ENCODE data around the gene GET3.
A peak's percentile ranks its signal among the peaks of the same experiment; 100 is the strongest.
"Not testable (repeated sequence)": the region's sequence is repeated elsewhere in the genome, so short reads cannot be mapped to it uniquely, and the experiment has no call there.

Gene GET3

DNA sequence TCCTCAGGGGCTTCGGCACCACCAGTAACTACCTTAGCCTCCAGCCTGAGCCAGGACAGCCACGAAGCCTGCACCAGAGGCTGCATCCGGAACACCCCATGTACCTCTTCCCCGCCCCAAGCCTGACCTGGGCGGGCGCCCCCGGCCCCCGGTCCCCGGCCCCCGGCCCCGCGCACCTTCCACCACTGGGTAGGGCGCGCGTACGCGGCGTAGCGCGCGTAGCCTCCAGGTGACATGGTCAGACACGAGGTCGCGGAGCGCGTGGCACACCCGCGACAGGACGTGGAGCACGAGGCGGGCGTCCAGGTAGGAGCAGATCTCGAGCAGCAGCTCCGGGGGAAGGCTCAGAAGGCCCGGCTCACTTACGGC is 41.3 kb upstream of the GET3 start:
- peaks cover 5% of the 10 kb centered on the region for H3K27me3 ChIP-seq (ENCODE audit: insufficient read depth, insufficient read length)
- TF ChIP-seq YY1 (IDR thresholded peaks at IDR 0.05; ENCODE audit: insufficient read depth, insufficient read length): no peak
- TF ChIP-seq ZNF274 (IDR thresholded peaks at IDR 0.05; ENCODE audit: low read depth, low read length): no peak
- no peak for TF ChIP-seq SUZ12 (IDR thresholded peaks at IDR 0.05; ENCODE audit: extremely low read depth, insufficient read depth, insufficient read length)
- peak overlapping the region; percentile 94 for H3K9ac ChIP-seq (ENCODE audit: insufficient read length, low read depth)
- peaks cover 6% of the 10 kb centered on the region for H3K4me1 ChIP-seq (ENCODE audit: insufficient read depth, insufficient read length)
- peak overlapping the region; percentile 98 for H3K4me3 ChIP-seq (ENCODE audit: insufficient read length, low read depth)
- peaks cover 48% of the 10 kb centered on the region for H3K36me3 ChIP-seq (ENCODE audit: insufficient read depth, insufficient read length, low read length)
- no peak for DNase-seq (ENCODE audit: low read depth, low spot score)
- H3K9me3 ChIP-seq (ENCODE audit: insufficient read depth, low read length): no peaks in the 10 kb centered on the region

GRCh38 chr19:12696366-12697335 is 40.6 kb upstream of the GET3 start, which contains the start of gene FBXW9:
Gene FBXW9, minus strand, starts transcription at chr19:12696631. Its CDS starts 50 bp downstream, at chr19:12696581.
- Histone ChIP-seq H3K9me3 (ENCODE audit: insufficient read depth, low read length) (no peaks in the 10 kb centered on the region), H3K36me3 (ENCODE audit: insufficient read depth, insufficient read length, low read length) (peaks cover 49% of the 10 kb centered on the region)
- TF ChIP-seq YY1 (IDR thresholded peaks at IDR 0.05; ENCODE audit: insufficient read depth, insufficient read length) (no peak), ZNF274 (IDR thresholded peaks at IDR 0.05; ENCODE audit: low read depth, low read length) (no peak), SUZ12 (IDR thresholded peaks at IDR 0.05; ENCODE audit: extremely low read depth, insufficient read depth, insufficient read length) (no peak)

DNA sequence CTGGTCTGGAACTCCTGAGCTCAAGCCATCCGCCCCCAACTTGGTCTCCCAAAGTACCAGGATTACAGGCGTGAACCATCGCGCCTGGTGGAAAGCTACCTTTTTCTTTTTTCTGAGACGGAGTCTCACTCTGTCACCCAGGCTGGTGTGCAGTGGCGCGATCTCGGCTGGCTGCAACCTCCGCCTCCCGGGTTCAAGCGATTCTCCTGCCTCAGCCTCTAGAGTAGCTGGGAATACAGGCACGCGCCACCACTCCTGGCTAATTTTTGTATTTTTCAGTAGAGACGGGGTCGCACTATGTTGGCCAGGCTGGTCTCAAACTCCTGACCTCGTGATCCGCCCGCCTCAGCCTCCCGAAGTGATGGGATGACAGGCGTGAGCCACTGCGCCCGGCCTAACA is 39.9 kb upstream of the GET3 start:
- Histone ChIP-seq H3K36me3 (ENCODE audit: insufficient read depth, insufficient read length, low read length) (peaks cover 56% of the 10 kb centered on the region), H3K9ac (ENCODE audit: insufficient read length, low read depth) (peak overlapping the region; percentile 94), H3K4me3 (ENCODE audit: insufficient read length, low read depth) (peak overlapping the region; percentile 98)
- not testable (repeated sequence) for H3K27me3 ChIP-seq (ENCODE audit: insufficient read depth, insufficient read length); H3K9me3 ChIP-seq (ENCODE audit: insufficient read depth, low read length); DNase-seq (ENCODE audit: low read depth, low spot score); H3K4me1 ChIP-seq (ENCODE audit: insufficient read depth, insufficient read length)

More at GRCh38 chr19:12696366-12697335, 40.6 kb upstream of the GET3 start, which contains the start of gene FBXW9:
- peaks cover 7% of the 10 kb centered on the region for H3K4me1 ChIP-seq (ENCODE audit: insufficient read depth, insufficient read length)
- peaks cover 5% of the 10 kb centered on the region for H3K27me3 ChIP-seq (ENCODE audit: insufficient read depth, insufficient read length)
- H3K4me3 ChIP-seq (ENCODE audit: insufficient read length, low read depth): peak within 1 kb of the TSS; percentile 98
- DNase-seq (ENCODE audit: low read depth, low spot score): peak; percentile 97
- H3K9ac ChIP-seq (ENCODE audit: insufficient read length, low read depth): peak within 1 kb of the TSS; percentile 94

- peaks cover 5% of the 10 kb centered on the region for H3K27me3 ChIP-seq (ENCODE audit: insufficient read depth, insufficient read length)
- no peak overlapping the region for H3K4me3 ChIP-seq (ENCODE audit: insufficient read length, low read depth)
- TF ChIP-seq ZNF274 (IDR thresholded peaks at IDR 0.05; ENCODE audit: low read depth, low read length) (no peak), SUZ12 (IDR thresholded peaks at IDR 0.05; ENCODE audit: extremely low read depth, insufficient read depth, insufficient read length) (no peak), YY1 (IDR thresholded peaks at IDR 0.05; ENCODE audit: insufficient read depth, insufficient read length) (no peak)
- peaks cover 12% of the 10 kb centered on the region for H3K4me1 ChIP-seq (ENCODE audit: insufficient read depth, insufficient read length)
- peaks cover 58% of the 10 kb centered on the region for H3K36me3 ChIP-seq (ENCODE audit: insufficient read depth, insufficient read length, low read length)
- no peaks in the 10 kb centered on the region for H3K9me3 ChIP-seq (ENCODE audit: insufficient read depth, low read length)
- DNase-seq (ENCODE audit: low read depth, low spot score): no peak
- H3K9ac ChIP-seq (ENCODE audit: insufficient read length, low read depth): no peak overlapping the region
Observed at GRCh38 chr19:12698138-12698537, 39.2 kb upstream of the GET3 start.

DNA sequence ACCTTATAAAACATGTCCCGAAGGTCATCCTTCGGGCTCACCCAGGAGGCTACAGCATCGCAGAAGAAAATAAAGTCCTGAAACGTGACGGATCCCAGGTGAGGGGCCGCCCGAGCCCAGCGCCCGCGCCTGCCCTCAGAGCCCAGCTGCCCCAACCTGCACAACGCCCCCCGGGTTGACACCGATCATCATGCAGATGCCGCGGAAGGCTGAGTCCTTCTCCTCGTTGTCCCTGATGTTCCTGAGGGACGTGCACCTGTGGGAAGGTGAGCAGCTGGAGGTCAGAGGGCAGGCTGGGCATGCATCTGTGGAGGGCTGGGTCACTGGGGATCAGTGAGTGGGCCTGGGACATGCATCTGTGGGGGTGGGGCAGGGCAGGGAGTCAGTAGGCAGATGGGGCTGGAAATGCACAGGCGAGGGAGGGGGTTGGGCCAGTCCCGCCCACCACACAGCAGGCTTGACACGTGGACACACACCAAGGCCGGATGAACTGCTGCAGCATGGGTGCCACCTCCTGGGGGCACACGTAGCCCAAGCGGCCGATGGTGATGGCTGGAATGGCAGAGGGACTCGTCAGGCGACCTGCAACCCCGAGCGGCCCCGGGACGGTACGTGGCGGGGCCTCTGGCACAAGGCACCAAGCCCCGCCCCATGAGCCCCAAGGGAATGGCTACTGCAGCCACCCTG is 35.6 kb upstream of the GET3 start:
- peaks cover 92% of the 10 kb centered on the region for H3K36me3 ChIP-seq (ENCODE audit: insufficient read depth, insufficient read length, low read length)
- no peak for TF ChIP-seq YY1 (IDR thresholded peaks at IDR 0.05; ENCODE audit: insufficient read depth, insufficient read length)
- TF ChIP-seq ZNF274 (IDR thresholded peaks at IDR 0.05; ENCODE audit: low read depth, low read length): no peak
- no peak for TF ChIP-seq SUZ12 (IDR thresholded peaks at IDR 0.05; ENCODE audit: extremely low read depth, insufficient read depth, insufficient read length)
- peaks cover 13% of the 10 kb centered on the region for H3K4me1 ChIP-seq (ENCODE audit: insufficient read depth, insufficient read length)

GRCh38 chr19:12703046-12703445 is 34.3 kb upstream of the GET3 start:
- Histone ChIP-seq H3K4me3 (ENCODE audit: insufficient read length, low read depth) (no peak overlapping the region), H3K9ac (ENCODE audit: insufficient read length, low read depth) (no peak overlapping the region), H3K36me3 (ENCODE audit: insufficient read depth, insufficient read length, low read length) (peaks cover 99% of the 10 kb centered on the region), H3K9me3 (ENCODE audit: insufficient read depth, low read length) (no peaks in the 10 kb centered on the region), H3K4me1 (ENCODE audit: insufficient read depth, insufficient read length) (peaks cover 13% of the 10 kb centered on the region), H3K27me3 (ENCODE audit: insufficient read depth, insufficient read length) (no peaks in the 10 kb centered on the region)
- TF ChIP-seq YY1 (IDR thresholded peaks at IDR 0.05; ENCODE audit: insufficient read depth, insufficient read length) (no peak), SUZ12 (IDR thresholded peaks at IDR 0.05; ENCODE audit: extremely low read depth, insufficient read depth, insufficient read length) (no peak), ZNF274 (IDR thresholded peaks at IDR 0.05; ENCODE audit: low read depth, low read length) (no peak)
- peak; percentile 87 for DNase-seq (ENCODE audit: low read depth, low spot score)

More for the DNA sequence above, 35.6 kb upstream of the GET3 start:
- DNase-seq (ENCODE audit: low read depth, low spot score): no peak
- Histone ChIP-seq H3K27me3 (ENCODE audit: insufficient read depth, insufficient read length) (no peaks in the 10 kb centered on the region), H3K4me3 (ENCODE audit: insufficient read length, low read depth) (no peak overlapping the region), H3K9ac (ENCODE audit: insufficient read length, low read depth) (peak overlapping the region; percentile 26), H3K9me3 (ENCODE audit: insufficient read depth, low read length) (no peaks in the 10 kb centered on the region)

DNA sequence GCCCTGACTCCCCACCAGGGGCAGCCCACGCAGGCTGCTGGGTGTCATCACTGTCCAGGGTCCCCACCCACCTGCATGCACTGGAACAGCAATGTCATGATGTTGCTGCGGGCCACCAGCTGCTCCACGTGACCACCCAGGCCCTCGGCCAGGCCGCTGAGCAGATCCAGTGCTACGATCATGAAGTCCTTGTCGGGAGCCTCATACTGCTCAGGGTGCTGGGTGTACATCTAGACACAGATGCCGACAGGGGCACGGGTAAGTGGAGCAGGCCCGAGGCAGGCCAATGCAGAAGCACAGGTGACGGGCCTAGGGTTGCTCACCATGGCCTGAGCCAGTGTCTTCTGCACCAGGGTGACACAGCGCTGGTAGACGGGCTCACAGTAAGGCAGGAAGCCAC is 32.1 kb upstream of the GET3 start:
- Histone ChIP-seq H3K4me3 (ENCODE audit: insufficient read length, low read depth) (no peak overlapping the region), H3K9ac (ENCODE audit: insufficient read length, low read depth) (no peak overlapping the region), H3K9me3 (ENCODE audit: insufficient read depth, low read length) (no peaks in the 10 kb centered on the region), H3K36me3 (ENCODE audit: insufficient read depth, insufficient read length, low read length) (peaks cover 99% of the 10 kb centered on the region), H3K4me1 (ENCODE audit: insufficient read depth, insufficient read length) (peaks cover 13% of the 10 kb centered on the region), H3K27me3 (ENCODE audit: insufficient read depth, insufficient read length) (no peaks in the 10 kb centered on the region)
- TF ChIP-seq YY1 (IDR thresholded peaks at IDR 0.05; ENCODE audit: insufficient read depth, insufficient read length) (no peak), SUZ12 (IDR thresholded peaks at IDR 0.05; ENCODE audit: extremely low read depth, insufficient read depth, insufficient read length) (no peak), ZNF274 (IDR thresholded peaks at IDR 0.05; ENCODE audit: low read depth, low read length) (no peak)
- DNase-seq (ENCODE audit: low read depth, low spot score): no peak
